Activated T-cell treated with anti-CD3 and anti-CD28 coated beads, Interleukin-2, amount 50 U/mL, for 1 hour (primary cell): ENCODE measurements around the gene STK32C.

Experiments
- DNase-seq: peaks from one replicate; pipeline ENCODE4 v3.0.0-alpha.2; 2020

STK32C gene

GRCh38 chr10:132242103-132242840 is 65.5 kb downstream of the STK32C start:
- no peak for DNase-seq

GRCh38 chr10:132241496-132241895 is 66.3 kb downstream of the STK32C start:
- no peak for DNase-seq

- DNase-seq, result no peak
Measured at GRCh38 chr10:132241086-132241485, 66.7 kb downstream of the STK32C start.

- no peak for DNase-seq
Measured at GRCh38 chr10:132240581-132240980, 67.2 kb downstream of the STK32C start.

- no peak for DNase-seq
Measured at GRCh38 chr10:132240156-132240555, 67.6 kb downstream of the STK32C start.

- no peak for DNase-seq
Measured at GRCh38 chr10:132239126-132240031, 68.4 kb downstream of the STK32C start.

GRCh38 chr10:132238371-132239125 is 69.2 kb downstream of the STK32C start:
- DNase-seq, result no peak

- DNase-seq, result no peak
Measured at GRCh38 chr10:132237871-132238270, 69.9 kb downstream of the STK32C start.

- no peak for DNase-seq
Measured at GRCh38 chr10:132237396-132237795, 70.4 kb downstream of the STK32C start.

- no peak for DNase-seq
Measured at GRCh38 chr10:132236881-132237280, 70.9 kb downstream of the STK32C start.

- no peak for DNase-seq
Measured at GRCh38 chr10:132236161-132236560, 71.6 kb downstream of the STK32C start.

GRCh38 chr10:132234860-132235259 is 72.9 kb downstream of the STK32C start:
- DNase-seq, result no peak

- no peak for DNase-seq
Measured at GRCh38 chr10:132233501-132234085, 74.2 kb downstream of the STK32C start.

- no peak for DNase-seq
Measured at GRCh38 chr10:132232981-132233380, 74.8 kb downstream of the STK32C start.

GRCh38 chr10:132232023-132232951 is 75.5 kb downstream of the STK32C start:
- no peak for DNase-seq

- no peak for DNase-seq
Measured at GRCh38 chr10:132231656-132232022, 76.1 kb downstream of the STK32C start.

- DNase-seq, result no peak
Measured at GRCh38 chr10:132230557-132231210, 77.1 kb downstream of the STK32C start.

- no peak for DNase-seq
Measured at GRCh38 chr10:132229834-132230556, 77.8 kb downstream of the STK32C start.

GRCh38 chr10:132229096-132229495 is 78.7 kb downstream of the STK32C start:
- DNase-seq, result no peak

GRCh38 chr10:132228616-132229015 is 79.1 kb downstream of the STK32C start:
- no peak for DNase-seq
